Activated CD4-positive, alpha-beta T cell treated with anti-CD3 and anti-CD28 coated beads for 4 hours (primary cell): ENCODE measurements around the gene ZFR2.
"Not testable (repeated sequence)": the region's sequence is repeated elsewhere in the genome, so short reads cannot be mapped to it uniquely, and the experiment has no call there.

Experiments used
- DNase-seq, 2 donors: peaks; one replicate each; pipeline ENCODE4 v3.0.0-alpha.2; 2020

Gene ZFR2

GRCh38 chr19:3868770-3869456 is at the start of gene ZFR2:
TSS of gene ZFR2 (minus strand) at chr19:3869038. CDS start at chr19:3869017, 21 bp downstream.
- DNase-seq: peak; percentile 12 to 20

DNA sequence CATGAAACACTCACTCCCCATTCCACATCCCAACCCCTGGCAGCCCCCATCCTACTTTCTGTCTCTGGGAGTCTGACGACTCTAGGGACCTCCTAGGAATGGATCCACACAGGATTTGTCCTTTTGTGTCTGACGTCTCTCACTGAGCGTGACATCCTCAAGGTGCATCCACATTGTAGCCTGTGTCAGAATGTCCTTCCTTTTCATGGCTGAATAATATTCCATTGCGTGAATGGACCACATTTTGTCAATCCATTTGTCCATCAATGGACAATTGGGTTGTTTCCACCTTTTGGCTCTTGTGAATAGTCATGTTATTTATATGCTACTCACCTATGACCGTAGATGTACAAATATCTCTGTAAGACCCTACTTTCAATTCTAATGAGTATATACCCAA is 47.2 kb upstream of the ZFR2 start:
- DNase-seq: no peak

DNA sequence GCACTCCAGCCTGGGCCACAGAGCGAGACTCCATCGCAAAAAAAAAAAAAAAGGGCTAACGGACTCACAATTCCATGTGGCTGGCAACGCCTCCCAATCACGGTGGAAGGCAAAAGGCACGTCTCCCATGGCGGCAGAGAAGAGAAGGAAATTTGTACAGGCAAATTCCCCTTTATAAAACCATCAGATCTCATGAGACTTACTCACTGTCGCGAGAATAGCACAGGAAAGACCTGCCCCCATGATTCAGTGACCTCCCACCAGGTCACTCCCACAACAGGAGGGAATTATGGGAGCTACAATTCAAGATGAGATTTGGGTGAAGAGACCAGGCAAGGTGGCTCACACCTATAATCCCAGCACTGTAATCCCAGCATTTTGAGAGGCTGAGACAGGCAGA is 45.4 kb upstream of the ZFR2 start:
- DNase-seq: no peak

DNA sequence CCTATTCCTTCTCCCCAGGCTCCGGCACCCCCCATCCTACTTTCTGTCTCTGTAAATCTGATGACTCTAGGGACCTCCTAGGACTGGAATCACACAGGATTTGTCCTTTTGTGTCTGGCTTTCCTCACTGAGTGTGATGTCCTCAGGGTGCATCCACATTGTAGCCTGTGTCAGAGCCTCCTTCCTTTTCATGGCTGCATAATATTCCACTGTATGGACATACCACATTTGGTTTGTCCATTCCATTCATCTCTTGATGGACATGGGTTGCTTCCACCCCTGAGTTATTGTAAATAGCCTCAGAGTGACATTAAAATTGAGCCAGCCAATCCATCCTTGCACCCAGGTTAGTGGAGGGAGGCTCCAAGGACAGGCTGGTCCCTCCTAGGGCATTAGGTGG is 41.3 kb upstream of the ZFR2 start:
- no peak for DNase-seq

DNA sequence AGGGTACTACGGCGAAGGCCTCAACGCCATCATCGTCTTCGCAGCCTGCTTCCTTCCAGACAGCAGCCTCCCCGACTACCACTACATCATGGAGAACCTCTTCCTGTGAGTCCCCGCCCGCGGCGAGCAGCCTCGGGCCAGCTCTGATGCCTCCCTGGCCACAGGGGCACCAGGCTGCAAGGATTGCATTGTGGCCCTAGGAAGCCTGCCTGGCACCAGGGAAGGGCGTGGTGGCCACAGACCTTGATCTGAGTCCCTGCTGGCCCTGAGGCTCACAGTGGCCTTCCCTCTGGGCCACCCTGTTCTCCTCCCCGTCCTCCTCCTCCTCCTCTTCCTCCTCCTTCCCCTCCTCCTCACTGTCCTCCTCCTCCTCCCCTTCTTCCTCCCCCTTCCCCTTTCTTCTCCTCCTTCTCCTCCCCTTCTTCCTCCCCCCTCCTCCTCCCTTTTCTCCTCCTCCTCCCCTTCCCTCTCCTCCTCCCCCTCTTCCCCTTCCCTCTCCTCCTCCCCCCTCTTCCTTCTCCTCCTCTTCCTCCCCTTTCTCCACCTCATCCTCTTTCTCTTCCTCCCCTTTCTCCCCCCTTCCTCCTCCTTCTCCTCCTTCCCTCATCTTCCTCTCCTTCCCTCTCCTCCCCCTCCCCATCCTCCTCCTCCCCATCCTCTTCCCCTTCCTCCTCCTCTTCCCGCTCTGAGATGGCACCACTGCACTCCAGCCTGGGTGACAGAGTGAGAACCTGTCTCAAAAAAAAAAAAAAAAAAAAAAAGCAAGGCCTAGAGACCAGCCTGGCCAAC is 39.6 kb upstream of the ZFR2 start:
- DNase-seq: no peak

DNA sequence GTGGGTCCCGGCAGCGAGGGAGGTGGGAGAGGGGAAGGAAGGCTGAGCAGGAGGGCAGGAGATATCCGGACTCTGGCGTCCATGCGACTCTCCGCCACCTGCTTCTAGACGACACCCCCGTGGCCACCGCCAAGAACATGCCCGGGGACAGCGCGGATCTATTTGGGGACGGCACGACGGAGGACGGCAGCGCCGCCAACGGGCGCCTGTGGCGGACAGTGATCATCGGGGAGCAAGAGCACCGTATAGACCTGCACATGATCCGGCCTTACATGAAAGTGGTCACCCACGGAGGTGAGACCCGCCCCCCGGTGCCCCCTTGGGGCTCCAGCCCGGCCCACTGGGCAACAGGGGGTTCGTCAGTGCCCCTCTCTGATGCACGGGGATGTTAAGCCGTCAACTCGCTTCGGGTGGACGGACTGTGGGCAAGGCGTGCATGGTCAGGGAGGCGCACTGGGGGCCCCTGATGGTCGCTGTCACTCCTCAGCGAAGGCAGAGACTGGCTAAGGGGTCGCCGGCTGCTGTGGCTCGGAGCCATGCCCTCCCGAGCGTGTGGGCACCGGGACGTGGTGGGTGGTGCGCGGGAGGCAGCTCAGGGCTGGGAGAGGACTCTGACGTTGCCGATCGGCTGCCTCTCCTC is 38.9 kb upstream of the ZFR2 start:
- DNase-seq: no peak

GRCh38 chr19:3904233-3904632 is 35.4 kb upstream of the ZFR2 start:
- no peak for DNase-seq

DNA sequence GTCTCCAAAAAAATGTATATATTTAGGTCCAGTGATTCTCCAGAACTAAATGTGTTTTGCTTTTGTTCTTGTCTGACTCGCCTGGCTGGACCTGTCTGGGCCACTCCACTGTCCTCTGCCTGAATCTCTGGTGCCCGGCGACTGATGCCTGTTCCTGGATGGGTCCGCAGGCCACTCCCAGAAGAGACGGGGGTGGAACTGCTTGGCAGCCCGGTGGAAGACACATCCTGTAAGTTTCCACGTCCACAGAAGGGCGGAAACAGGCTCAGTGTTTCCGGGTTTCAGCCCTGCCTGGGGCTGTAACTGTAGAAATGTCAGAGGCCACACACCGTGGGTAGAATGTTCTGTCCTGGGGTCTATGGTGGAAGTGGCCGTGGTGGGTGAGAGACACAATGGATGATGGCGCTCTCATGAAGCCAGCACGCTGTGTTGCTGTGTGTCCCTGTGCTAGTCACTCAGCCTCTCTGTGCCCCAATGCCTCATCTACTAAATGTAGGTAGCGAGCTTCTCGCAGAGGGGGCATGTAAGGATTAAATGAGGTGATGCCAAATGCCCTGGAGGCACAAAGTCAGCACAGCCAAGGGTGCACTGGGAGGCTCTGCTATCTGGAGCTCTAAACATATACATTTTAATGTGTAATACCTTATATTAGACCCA is 33.6 kb upstream of the ZFR2 start:
- no peak for DNase-seq

- DNase-seq: no peak
Measured at GRCh38 chr19:3899531-3900294, 30.9 kb upstream of the ZFR2 start.

GRCh38 chr19:3898426-3898825 is 29.6 kb upstream of the ZFR2 start:
- DNase-seq: no peak

- DNase-seq: no peak
Measured at GRCh38 chr19:3897936-3898335, 29.1 kb upstream of the ZFR2 start.

DNA sequence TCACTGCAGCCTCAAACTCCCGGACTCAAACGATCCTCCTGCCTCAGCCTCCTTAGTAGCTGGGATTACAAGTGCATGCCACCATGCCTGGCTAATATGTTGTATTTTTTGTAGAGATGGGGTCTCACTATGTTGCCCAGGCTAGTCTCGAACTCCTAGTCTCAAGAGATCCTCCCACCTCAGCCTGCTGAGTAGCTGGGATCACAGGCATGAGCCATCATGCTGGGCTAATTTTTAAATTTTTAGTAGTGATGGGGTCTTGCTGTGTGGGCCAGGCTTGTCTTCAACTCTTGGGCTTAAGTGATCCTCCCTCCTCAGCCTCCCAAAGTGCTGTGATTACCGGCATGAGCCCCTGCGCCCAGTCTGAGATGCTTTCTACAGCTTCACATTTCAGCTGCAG is 26.9 kb upstream of the ZFR2 start:
- DNase-seq: no peak

- DNase-seq: not testable (repeated sequence)
Measured at GRCh38 chr19:3894959-3895358, 26.1 kb upstream of the ZFR2 start.

DNA sequence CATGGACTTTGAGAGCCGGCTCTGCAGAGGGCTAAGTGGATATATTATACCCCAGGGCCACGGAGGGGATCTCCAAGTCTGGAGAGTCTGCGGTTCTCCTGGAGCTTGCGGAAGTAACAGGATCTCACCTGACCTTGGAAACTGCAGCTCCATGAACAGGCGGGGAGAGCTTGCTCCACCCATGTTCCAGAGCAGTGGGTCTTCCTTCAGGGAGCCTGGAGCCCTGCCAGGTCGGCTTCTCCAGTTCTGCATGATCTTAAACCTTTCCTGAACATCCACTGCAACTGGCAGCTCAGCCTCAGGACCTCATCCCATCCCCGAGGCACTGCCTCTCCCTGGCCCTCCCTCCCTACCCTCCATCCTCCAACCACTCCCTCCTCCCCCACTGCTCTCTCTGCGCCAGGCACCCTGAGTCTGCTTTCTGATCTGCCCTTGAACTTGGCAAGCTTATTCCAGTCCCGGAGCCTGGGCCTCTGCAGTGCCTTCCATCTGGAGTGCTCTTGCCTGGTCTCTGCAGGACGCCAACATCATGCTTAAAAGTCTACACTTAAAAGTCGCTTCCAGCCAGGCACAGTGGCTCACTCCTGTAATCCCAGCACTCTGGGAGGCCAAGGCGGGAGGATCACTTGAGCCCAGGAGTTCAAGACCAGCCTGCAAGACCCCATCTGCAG is 24.8 kb upstream of the ZFR2 start:
- DNase-seq: no peak

GRCh38 chr19:3890591-3890990 is 21.8 kb upstream of the ZFR2 start:
- DNase-seq: no peak

DNA sequence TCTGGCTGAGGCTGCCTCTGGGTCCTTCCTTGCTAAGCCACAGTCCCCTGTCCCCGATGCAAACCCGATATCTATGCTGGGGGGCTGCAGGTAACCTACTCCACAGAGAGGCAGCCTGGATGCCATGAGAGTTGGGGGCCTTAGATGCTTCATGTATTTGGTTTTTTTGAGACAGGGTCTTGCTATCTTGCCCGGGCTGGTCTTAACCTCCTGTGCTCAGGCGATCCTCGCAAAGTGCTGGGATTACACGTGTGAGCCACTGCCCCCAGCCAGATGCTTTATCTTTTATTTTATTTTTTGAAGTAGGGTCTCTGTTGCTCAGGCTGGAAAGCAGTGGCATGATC is 13.2 kb upstream of the ZFR2 start:
- no peak for DNase-seq

- no peak for DNase-seq
Measured at GRCh38 chr19:3881272-3882040, 12.6 kb upstream of the ZFR2 start.

- no peak for DNase-seq
Measured at GRCh38 chr19:3880471-3881271, 11.8 kb upstream of the ZFR2 start, which contains the start of gene ATCAY. TSS of gene ATCAY (plus strand) at chr19:3880685. CDS start at chr19:3885768, 5,083 bp downstream.

DNA sequence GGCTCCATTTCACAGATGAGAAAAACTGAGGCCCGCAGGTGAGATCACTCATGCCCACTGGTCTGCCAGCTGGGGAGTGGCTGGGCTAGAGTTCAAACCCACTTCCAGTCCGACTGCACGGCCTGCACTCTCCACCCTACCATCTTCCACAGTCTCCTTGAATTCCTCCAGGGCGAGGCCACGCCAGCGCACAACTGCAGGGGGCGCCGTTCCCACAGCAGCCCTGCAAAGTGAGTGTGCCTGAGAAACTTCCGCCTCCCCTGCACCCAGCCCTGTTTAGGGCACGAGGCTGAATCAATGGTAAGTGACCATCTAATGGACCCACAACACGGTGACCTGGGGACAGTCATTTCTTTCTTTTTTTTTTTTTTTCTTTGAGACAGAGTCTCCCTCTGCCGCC is 10.8 kb upstream of the ZFR2 start:
- DNase-seq: no peak

- DNase-seq: not testable (repeated sequence)
Measured at GRCh38 chr19:3874695-3875094, 5.9 kb upstream of the ZFR2 start.
